ENCODE measurements around the gene MAP3K5.
A peak's percentile ranks its signal among the peaks of the same experiment; 100 is the strongest.

MAP3K5 gene

GRCh38 chr6:136528477-136528876 is 263.8 kb downstream of the MAP3K5 start:
- DNase-seq = no peak

GRCh38 chr6:136527831-136528230 is 264.4 kb downstream of the MAP3K5 start:
- DNase-seq = no peak

- no peak for DNase-seq
These were observed 265.3 kb downstream of the MAP3K5 start for GRCh38 chr6:136526937-136527336.

GRCh38 chr6:136526196-136526930 is 265.9 kb downstream of the MAP3K5 start:
- DNase-seq = peak; percentile 31

- peak; percentile 4 for DNase-seq
These were observed 266.6 kb downstream of the MAP3K5 start for GRCh38 chr6:136525586-136526195.

GRCh38 chr6:136524936-136525413 is 267.3 kb downstream of the MAP3K5 start:
- DNase-seq = no peak

- no peak for DNase-seq
These were observed 267.8 kb downstream of the MAP3K5 start for GRCh38 chr6:136524339-136524935.

GRCh38 chr6:136523196-136523595 is 269.1 kb downstream of the MAP3K5 start:
- no peak for DNase-seq

GRCh38 chr6:136522636-136523035 is 269.6 kb downstream of the MAP3K5 start:
- DNase-seq = no peak

- no peak for DNase-seq
These were observed 270.4 kb downstream of the MAP3K5 start for GRCh38 chr6:136521911-136522310.

- no peak for DNase-seq
These were observed 270.9 kb downstream of the MAP3K5 start for GRCh38 chr6:136521427-136521826.

- DNase-seq = no peak
These were observed 271.8 kb downstream of the MAP3K5 start for GRCh38 chr6:136520517-136520916.

GRCh38 chr6:136517582-136517981 is 274.7 kb downstream of the MAP3K5 start:
- DNase-seq = no peak

- no peak for DNase-seq
These were observed 275.3 kb downstream of the MAP3K5 start for GRCh38 chr6:136517002-136517401.

GRCh38 chr6:136514591-136514990 is 277.7 kb downstream of the MAP3K5 start:
- DNase-seq = no peak

GRCh38 chr6:136511926-136512325 is 280.4 kb downstream of the MAP3K5 start:
- no peak for DNase-seq

GRCh38 chr6:136511397-136511796 is 280.9 kb downstream of the MAP3K5 start:
- no peak for DNase-seq

GRCh38 chr6:136510782-136511181 is 281.5 kb downstream of the MAP3K5 start:
- DNase-seq = no peak

- no peak for DNase-seq
These were observed 282.0 kb downstream of the MAP3K5 start for GRCh38 chr6:136510299-136510698.

- DNase-seq = no peak
These were observed 283.4 kb downstream of the MAP3K5 start for GRCh38 chr6:136508725-136509392.

All from EL (cell line).